SH-SY5Y (cell line): ENCODE results near the gene PSPN.

ENCODE experiments used
- GATA2 ChIP-seq: IDR thresholded peaks from 2 replicates; pipeline ENCODE4 v1.6.1; 2011; ENCODE audit warnings: mild to moderate bottlenecking, low read depth, low read length
- GATA3 ChIP-seq: IDR thresholded peaks from 2 replicates; pipeline ENCODE4 v1.6.1; 2011; ENCODE audit warnings: low read depth, mild to moderate bottlenecking, low read length, moderate library complexity

GRCh38 chr19:6384381-6384780 lies 8.6 kb upstream of the PSPN start:
- TF ChIP-seq GATA2 = no peak
- no peak for TF ChIP-seq GATA3
